SK-N-MC (cell line): ENCODE measurements around the gene SDHD.

Experiments
- DNase-seq: peaks from one replicate; pipeline ENCODE4 v3.0.0-alpha.2; 2011; ENCODE audit warnings: low read depth, low spot score
- H3K27ac ChIP-seq: fragments of 200-600 bp; sonication (generic); 2 replicates; pipeline ENCODE4 v1.5.1; 2016; ENCODE audit warnings: mixed run types
- H3K36me3 ChIP-seq: fragments of 200-600 bp; sonication (generic); 2 replicates; pipeline ENCODE4 v1.6.1; 2017; ENCODE audit warnings: antibody characterized with exemption, low read length, mixed read lengths; ENCODE audit not compliant: insufficient read depth
- H3K4me3 ChIP-seq: fragments of 200-600 bp; sonication (generic); 2 replicates; pipeline ENCODE4 v1.5.1; 2016
- H3K9ac ChIP-seq: fragments of 200-600 bp; sonication (generic); 2 replicates; pipeline ENCODE4 v1.8.0; 2017; ENCODE audit warnings: mixed run types, mixed read lengths; ENCODE audit not compliant: insufficient read length
- H3K9me3 ChIP-seq: fragments of 200-600 bp; sonication (generic); 2 replicates; pipeline ENCODE4 v1.6.1; 2017; ENCODE audit warnings: low read depth, mild to moderate bottlenecking, antibody characterized with exemption, low read length, moderate library complexity, mixed read lengths
- EZH2 ChIP-seq: fragments of 200-600 bp; sonication (generic); IDR thresholded peaks from one replicate; pipeline ENCODE4 v1.6.1; 2017; ENCODE audit warnings: antibody characterized with exemption
- FOXP2 ChIP-seq: optimal IDR thresholded peaks from 2 replicates; pipeline ENCODE3; 2011; ENCODE audit warnings: mild to moderate bottlenecking, moderate library complexity; ENCODE audit not compliant: insufficient read depth; ENCODE audit errors: extremely low read length, control extremely low read depth
- POLR2AphosphoS5 ChIP-seq: IDR thresholded peaks from 2 replicates; pipeline ENCODE4 v1.6.1; 2012; ENCODE audit warnings: mild to moderate bottlenecking, low read depth, low read length, borderline replicate concordance

The SDHD gene

DNA sequence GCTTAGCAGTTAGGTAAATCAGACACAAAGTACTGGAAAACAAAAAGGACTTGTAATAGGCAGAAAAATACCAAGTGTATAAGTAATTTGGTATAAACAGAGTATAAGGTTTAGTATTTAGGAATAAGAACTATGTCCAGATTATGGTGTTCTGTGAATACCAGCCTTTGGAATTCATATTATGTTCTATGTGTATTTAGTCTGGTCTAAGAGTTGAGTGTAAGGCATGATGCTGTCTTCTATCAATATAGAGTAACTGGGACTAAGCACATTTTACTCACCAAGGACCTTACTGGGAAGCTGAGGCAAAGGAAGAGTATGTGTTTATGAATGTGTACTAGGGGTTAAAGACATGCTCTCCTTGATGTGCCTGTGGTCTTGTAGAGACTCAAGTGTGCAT is 9.5 kb downstream of the SDHD start:
- Histone ChIP-seq H3K9ac (no peak overlapping the region), H3K4me3 (no peak overlapping the region), H3K27ac (no peak overlapping the region), H3K9me3 (no peaks in the 10 kb centered on the region), H3K36me3 (peaks cover 47% of the 10 kb centered on the region)
- DNase-seq = no peak
- TF ChIP-seq POLR2AphosphoS5 (no peak), EZH2 (no peak), FOXP2 (no peak)

DNA sequence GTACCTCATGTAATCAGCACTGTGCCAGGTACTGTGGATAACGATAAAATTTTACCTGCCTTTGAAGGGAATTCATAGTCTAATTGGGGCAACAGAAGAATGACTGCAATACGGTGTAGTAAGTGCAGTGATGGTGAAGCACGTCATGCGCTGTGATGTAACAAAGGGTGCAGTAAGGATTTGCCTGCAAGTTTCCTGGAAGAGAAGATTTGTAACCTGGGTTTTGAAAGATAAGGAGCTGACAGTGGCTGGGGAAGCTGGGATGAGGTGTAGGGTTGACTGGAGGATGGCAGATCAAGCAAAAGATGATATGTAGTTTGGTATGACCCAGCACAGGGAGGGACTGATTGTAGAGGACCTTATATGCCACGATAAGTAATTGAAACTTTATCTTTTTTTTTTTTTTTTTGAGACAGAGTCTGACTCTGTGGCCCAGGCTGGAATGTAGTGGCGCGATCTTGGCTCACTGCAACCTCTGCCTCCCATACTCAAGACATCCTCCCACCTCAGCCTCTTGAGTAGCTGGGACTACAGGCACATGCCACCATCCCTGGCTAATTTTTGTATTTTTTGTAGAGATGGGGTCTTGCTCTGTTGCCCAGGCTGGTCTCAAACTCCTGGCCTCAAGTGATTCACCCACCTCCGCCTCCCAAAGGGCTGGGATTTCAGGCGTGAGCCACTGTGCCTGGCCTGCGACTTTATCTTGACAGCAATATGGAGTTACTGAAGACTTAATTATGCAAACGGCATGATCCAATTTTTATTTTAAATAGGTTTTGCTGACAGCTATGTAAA is 11.3 kb downstream of the SDHD start:
- no peak for DNase-seq
- H3K27ac ChIP-seq = no peak overlapping the region; the same call in 1 of the 2 replicates
- no peak overlapping the region for H3K9ac ChIP-seq
- H3K9me3 ChIP-seq = no peaks in the 10 kb centered on the region
- TF ChIP-seq EZH2 (no peak), FOXP2 (no peak), POLR2AphosphoS5 (no peak)
- peaks cover 30% of the 10 kb centered on the region for H3K36me3 ChIP-seq
- no peak overlapping the region for H3K4me3 ChIP-seq

DNA sequence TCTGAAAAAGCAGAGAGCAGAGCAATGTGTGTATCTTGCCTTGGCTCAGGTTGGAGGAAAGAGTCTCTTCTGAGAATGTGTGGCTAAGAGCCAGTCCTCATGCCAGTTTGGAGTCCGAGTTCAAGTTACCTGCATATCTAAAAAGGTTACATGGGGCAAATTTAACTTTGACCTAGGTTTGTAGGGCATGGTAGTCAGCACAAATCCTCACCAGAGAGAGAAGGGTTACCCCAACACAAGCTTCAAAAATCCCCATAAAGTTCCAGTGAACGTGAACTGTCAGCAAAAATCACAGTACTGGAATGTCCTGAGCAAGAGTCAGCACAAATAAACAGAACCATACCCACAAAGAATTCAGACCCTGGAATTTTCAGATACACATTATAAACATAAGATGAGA is 13.8 kb downstream of the SDHD start:
- peak overlapping the region; percentile 59; the same call in 1 of the 2 replicates for H3K27ac ChIP-seq

DNA sequence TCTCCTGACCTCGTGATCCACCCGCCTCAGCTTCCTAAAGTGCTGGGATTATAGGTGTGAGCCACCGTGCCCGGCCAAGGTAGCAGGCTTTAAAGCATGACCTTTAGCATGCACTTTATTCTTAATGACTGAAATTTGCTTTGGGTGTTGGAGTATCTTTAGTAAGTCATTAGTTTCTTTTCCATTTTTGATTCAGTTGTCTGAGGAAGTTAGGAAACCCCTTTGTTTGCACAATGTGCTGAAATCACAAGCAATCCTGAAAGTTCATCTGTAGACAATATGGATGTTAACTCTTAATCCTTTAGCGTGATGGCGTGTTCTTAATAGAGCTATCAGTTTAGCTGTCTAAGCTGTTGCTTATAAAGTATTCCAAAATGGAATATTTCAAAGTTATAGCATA is 16.8 kb downstream of the SDHD start:
- DNase-seq = no peak
- no peak overlapping the region for H3K27ac ChIP-seq
- H3K36me3 ChIP-seq = no peaks in the 10 kb centered on the region
- H3K9ac ChIP-seq = no peak overlapping the region
- TF ChIP-seq FOXP2 (no peak), POLR2AphosphoS5 (no peak), EZH2 (no peak)
- no peaks in the 10 kb centered on the region for H3K9me3 ChIP-seq
- H3K4me3 ChIP-seq = no peak overlapping the region

More for the DNA sequence above, 13.8 kb downstream of the SDHD start:
- TF ChIP-seq FOXP2 = no peak
- Histone ChIP-seq H3K36me3 (peaks cover 11% of the 10 kb centered on the region), H3K4me3 (no peak overlapping the region), H3K9ac (peak overlapping the region; percentile 8), H3K9me3 (no peaks in the 10 kb centered on the region)
- DNase-seq = no peak

DNA sequence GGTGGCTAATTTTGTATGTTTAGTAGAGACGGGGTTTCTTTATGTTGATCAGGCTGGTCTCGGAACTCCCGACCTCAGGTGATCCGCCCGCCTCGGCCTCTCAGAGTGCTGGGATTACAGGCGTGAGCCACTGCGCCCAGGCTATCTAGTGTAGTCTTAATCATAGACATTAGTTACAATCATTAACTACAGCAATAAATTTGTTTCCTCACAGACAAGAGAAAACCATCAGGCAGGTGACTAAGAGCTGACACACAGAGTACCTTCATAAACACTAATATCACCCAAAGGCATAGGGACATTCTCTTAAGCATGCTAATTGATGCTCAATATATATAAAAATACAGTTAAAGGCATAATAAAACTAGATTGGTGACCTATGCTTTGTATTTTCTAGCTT is 19.4 kb downstream of the SDHD start:
- TF ChIP-seq FOXP2 = no peak
- TF ChIP-seq POLR2AphosphoS5 = no peak
- no peak for TF ChIP-seq EZH2
- DNase-seq = no peak
- Histone ChIP-seq H3K27ac (no peak overlapping the region), H3K4me3 (no peak overlapping the region), H3K36me3 (no peaks in the 10 kb centered on the region; the same call in 1 of the 2 replicates), H3K9me3 (peaks cover 5% of the 10 kb centered on the region; the same call in 1 of the 2 replicates), H3K9ac (no peak overlapping the region)

DNA sequence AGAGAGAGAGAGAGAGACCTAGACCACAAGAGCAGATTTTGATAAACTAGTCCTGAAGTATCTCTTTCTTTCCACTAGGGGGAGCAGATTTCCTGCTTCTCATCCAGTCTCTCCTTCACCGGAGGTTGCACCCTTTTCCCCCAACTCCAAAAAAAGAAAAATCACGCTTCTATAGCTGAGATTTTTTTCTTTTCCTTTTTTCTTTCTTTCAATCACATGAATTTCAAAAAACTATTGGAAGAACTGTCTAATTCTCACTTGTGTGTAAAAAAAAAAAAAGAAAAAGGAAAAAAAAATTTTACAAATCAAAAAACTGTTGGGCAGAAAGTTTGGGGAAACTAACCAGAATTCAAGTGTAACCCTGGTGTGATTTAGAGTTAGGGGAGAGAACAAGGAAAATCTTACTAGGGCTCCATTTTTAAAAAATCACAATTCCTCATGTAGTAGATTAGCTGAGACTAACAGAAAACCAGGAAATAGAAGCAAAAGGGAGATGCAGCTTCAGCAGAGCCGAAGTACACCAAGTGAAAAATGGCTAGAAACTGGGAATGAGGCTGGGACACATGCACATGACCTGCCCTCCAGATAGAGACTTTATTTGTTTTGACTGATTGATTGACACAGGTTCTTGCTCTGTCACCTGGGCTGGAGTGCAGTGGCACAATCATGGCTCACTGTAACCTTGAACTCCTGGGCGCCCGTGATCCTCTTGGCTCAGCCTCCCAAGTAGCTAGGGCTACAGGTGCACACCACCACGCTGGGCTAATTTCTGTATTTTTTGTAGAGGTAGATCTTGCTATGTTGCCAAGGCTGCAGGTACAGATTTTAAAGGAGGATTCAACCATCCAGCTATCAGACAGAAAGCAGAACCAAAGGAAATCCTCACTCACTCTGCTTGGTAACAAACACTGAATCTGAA is 27.1 kb downstream of the SDHD start:
- H3K9ac ChIP-seq = no peak overlapping the region
- TF ChIP-seq POLR2AphosphoS5 (no peak), FOXP2 (no peak), EZH2 (no peak)
- H3K9me3 ChIP-seq = peaks cover 5% of the 10 kb centered on the region; the same call in 1 of the 2 replicates
- no peak for DNase-seq
- H3K27ac ChIP-seq = no peak overlapping the region
- no peaks in the 10 kb centered on the region; the same call in 1 of the 2 replicates for H3K36me3 ChIP-seq
- H3K4me3 ChIP-seq = no peak overlapping the region

DNA sequence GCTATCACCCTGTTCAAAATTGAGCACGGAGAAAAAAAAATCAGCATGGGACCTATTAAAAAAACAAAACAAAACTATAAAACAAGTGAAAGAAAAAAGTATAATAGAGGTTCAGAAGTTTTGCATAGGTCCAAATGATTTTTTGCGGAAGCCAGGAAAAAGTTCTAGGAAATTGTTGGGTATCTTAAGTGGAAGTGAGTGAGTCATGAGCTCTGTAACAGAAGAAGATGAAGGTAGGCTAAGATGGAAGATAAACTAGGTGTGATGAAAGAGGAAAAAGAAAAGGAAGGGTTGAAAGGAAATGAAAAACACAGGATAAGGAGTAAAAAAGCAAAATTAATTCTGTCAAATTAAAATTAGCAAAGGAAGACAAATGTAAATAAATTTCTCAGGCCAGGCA is 27.8 kb downstream of the SDHD start:
- Histone ChIP-seq H3K9ac (no peak overlapping the region), H3K36me3 (no peaks in the 10 kb centered on the region; the same call in 1 of the 2 replicates), H3K4me3 (no peak overlapping the region), H3K9me3 (peaks cover 5% of the 10 kb centered on the region; the same call in 1 of the 2 replicates), H3K27ac (no peak overlapping the region)
- no peak for DNase-seq
- TF ChIP-seq POLR2AphosphoS5 (no peak), FOXP2 (no peak), EZH2 (no peak)

DNA sequence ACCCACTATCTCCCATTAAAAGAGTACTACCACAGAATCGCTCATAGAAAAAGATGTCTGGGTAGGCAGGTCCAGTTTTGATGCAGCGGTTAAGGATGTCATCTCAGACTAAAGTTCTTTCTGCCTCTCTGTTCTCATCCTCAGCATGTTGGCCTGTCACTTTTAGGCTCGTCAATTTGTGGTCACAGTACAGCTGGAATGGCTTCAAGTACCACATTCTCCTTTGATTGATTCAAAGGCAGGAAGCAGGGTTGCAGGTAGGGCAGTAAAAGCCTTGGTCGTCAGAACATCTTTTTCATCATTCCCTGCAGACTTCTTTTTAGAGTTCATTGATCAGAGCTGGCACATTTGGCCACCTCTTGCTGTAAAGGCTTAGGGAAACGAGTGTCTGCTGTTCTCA is 28.7 kb downstream of the SDHD start:
- DNase-seq = no peak
- H3K9ac ChIP-seq = no peak overlapping the region
- no peak overlapping the region for H3K4me3 ChIP-seq
- H3K36me3 ChIP-seq = no peaks in the 10 kb centered on the region
- H3K9me3 ChIP-seq = peaks cover 4% of the 10 kb centered on the region; the same call in 1 of the 2 replicates
- no peak overlapping the region for H3K27ac ChIP-seq
- TF ChIP-seq EZH2 = no peak
- no peak for TF ChIP-seq FOXP2
- no peak for TF ChIP-seq POLR2AphosphoS5

DNA sequence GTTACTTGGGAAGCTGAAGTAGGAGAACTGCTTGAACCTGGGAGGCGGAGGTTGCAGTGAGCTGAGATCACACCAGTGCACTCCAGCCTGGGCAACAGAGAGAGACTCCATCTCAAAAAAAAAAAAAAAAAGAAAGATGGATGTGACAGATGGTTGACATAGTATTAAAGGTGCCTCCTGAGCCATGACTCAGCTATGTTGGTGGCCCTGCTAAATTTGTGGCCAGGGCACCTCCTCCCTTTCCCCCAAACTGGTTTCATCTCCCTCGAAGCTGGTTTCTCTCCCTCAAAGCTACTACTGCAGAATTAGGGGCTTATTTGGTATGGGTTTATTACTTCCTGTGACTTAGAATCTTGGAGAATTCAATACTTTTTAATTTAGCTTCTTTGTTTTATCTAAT is 31.5 kb downstream of the SDHD start:
- H3K4me3 ChIP-seq = no peak overlapping the region
- no peaks in the 10 kb centered on the region for H3K36me3 ChIP-seq
- no peak for DNase-seq
- H3K27ac ChIP-seq = no peak overlapping the region
- H3K9ac ChIP-seq = no peak overlapping the region
- H3K9me3 ChIP-seq = no peaks in the 10 kb centered on the region
- TF ChIP-seq POLR2AphosphoS5 = no peak
